ENCODE data around the gene CD53. TPM values are rescaled to one million over a fixed set of nuclear protein-coding genes. Genes with fewer than 3 reads are reported as not detected.

The CD53 gene
- total RNA-seq, 1 experiment from 2014 or later: not detected

DNA sequence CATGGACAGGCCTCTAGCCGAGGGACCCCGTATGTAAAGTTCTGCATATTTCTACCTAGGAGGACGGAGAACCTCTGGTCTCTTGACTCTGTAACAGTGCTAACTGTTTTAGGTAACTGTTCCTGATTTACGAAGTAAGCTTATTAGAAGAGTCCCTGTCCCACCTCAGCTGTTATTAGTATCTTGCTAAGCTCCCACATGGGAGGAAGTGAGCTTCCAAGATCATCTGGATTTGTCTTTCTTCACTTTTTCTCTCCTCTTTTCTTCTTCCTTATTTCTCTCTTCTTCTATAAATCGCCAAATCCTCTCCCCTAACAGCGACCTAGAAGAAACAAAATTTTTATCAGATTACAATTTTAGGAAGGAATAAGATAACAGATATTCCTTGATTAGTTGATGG, 4.4 kb downstream of the CD53 start:
- ChIA-PET CTCF (no interaction called here), POLR2A (ENCODE audit: unreplicated experiment) (no interaction called here)
- BruUV-seq (replicated peaks): no TSS peak
- Histone ChIP-seq H3K27ac (ENCODE audit: low read length) (no peak overlapping the region), H3K4me3 (ENCODE audit: low read length) (no peak overlapping the region), H3K9me3 (ENCODE audit: low read length) (no peaks in the 10 kb centered on the region), H4K20me1 (ENCODE audit: low read length) (no peaks in the 10 kb centered on the region), H3K79me2 (ENCODE audit: low read length) (no peaks in the 10 kb centered on the region), H3K36me3 (ENCODE audit: low read depth, low read length) (no peaks in the 10 kb centered on the region), H3K9me2 (replicated peaks; ENCODE audit: low read length) (no peaks in the 10 kb centered on the region), H3K4me1 (ENCODE audit: insufficient read depth, low read length) (peaks cover 11% of the 10 kb centered on the region), H2AFZ (ENCODE audit: low read length) (no peak overlapping the region), H3K27me3 (ENCODE audit: low read length) (peaks cover 33% of the 10 kb centered on the region), H3K9ac (ENCODE audit: low read length) (no peak overlapping the region), H3F3A (ENCODE audit: low read length, unreplicated experiment) (no peaks in the 10 kb centered on the region), H3K4me2 (ENCODE audit: low read length) (no peak overlapping the region)
- DNase-seq (no peak), ATAC-seq (no peak)
- no peak for TF ChIP-seq EZH2phosphoT487 (IDR thresholded peaks at IDR 0.05; ENCODE audit: borderline replicate concordance, low read length)
- TF ChIP-seq, protein P1, sequence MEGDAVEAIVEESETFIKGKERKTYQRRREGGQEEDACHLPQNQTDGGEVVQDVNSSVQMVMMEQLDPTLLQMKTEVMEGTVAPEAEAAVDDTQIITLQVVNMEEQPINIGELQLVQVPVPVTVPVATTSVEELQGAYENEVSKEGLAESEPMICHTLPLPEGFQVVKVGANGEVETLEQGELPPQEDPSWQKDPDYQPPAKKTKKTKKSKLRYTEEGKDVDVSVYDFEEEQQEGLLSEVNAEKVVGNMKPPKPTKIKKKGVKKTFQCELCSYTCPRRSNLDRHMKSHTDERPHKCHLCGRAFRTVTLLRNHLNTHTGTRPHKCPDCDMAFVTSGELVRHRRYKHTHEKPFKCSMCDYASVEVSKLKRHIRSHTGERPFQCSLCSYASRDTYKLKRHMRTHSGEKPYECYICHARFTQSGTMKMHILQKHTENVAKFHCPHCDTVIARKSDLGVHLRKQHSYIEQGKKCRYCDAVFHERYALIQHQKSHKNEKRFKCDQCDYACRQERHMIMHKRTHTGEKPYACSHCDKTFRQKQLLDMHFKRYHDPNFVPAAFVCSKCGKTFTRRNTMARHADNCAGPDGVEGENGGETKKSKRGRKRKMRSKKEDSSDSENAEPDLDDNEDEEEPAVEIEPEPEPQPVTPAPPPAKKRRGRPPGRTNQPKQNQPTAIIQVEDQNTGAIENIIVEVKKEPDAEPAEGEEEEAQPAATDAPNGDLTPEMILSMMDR (conservative IDR thresholded peaks at IDR 0.05; ENCODE audit: low read depth, low read length): no peak
- TF ChIP-seq EZH2 (IDR thresholded peaks at IDR 0.05; ENCODE audit: low read length, unreplicated experiment): no peak
- intact Hi-C loops (cut with micrococcal nuclease): no loop called here

DNA sequence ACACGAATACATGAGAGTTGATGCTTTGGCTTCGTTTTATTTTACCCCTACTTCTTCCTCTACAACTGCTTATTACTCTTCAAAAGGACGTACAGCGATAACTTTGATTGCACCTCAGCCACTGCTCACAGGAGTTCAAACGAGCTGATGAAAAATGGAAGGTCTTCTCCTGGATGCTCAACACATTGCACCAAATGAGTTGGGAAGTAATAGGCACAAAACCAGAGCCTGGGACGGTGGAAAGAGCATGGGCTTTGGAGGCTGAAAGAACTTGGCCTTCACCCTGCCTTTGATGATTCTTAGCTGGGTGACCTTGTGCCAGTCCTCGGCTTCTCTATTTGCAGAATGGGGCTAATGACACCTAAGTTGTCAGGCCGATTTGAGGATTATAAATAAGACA, 4.8 kb downstream of the CD53 start:
- Histone ChIP-seq H3F3A (ENCODE audit: low read length, unreplicated experiment) (no peaks in the 10 kb centered on the region), H3K9ac (ENCODE audit: low read length) (no peak overlapping the region), H3K36me3 (ENCODE audit: low read depth, low read length) (no peaks in the 10 kb centered on the region), H3K79me2 (ENCODE audit: low read length) (no peaks in the 10 kb centered on the region), H3K4me2 (ENCODE audit: low read length) (no peak overlapping the region), H3K4me3 (ENCODE audit: low read length) (no peak overlapping the region), H3K9me2 (replicated peaks; ENCODE audit: low read length) (no peaks in the 10 kb centered on the region), H3K27ac (ENCODE audit: low read length) (no peak overlapping the region), H3K9me3 (ENCODE audit: low read length) (no peaks in the 10 kb centered on the region), H3K27me3 (ENCODE audit: low read length) (peaks cover 29% of the 10 kb centered on the region), H3K4me1 (ENCODE audit: insufficient read depth, low read length) (peaks cover 11% of the 10 kb centered on the region), H4K20me1 (ENCODE audit: low read length) (no peaks in the 10 kb centered on the region), H2AFZ (ENCODE audit: low read length) (no peak overlapping the region)
- BruUV-seq (replicated peaks): no TSS peak
- TF ChIP-seq EZH2 (IDR thresholded peaks at IDR 0.05; ENCODE audit: low read length, unreplicated experiment) (no peak), EZH2phosphoT487 (IDR thresholded peaks at IDR 0.05; ENCODE audit: borderline replicate concordance, low read length) (no peak)
- TF ChIP-seq, protein P1 (conservative IDR thresholded peaks at IDR 0.05; ENCODE audit: low read depth, low read length): no peak
- intact Hi-C loops (cut with micrococcal nuclease): no loop called here
- DNase-seq (no peak), ATAC-seq (no peak)
- POLR2A ChIA-PET (ENCODE audit: unreplicated experiment): no interaction called here
- CTCF ChIA-PET: no interaction called here

DNA sequence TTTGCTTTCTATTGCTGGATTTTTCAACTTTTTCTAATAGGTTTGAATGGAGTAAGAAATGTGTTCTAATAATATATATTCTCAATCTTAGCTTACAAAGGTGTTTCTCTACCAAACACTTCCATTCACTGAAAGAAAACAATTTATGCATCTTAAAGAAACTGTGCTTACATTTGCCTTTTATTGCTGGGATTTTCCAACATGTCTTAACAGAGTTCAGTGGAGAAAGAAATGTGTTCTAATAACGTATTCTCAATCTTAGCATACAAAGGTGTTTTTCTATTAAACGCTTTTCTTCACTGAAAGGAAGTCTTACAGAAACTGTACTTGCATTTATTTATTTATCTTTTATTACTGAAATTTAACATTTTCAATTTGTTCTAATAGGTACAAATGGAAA, 5.6 kb downstream of the CD53 start:
- Histone ChIP-seq H4K20me1 (ENCODE audit: low read length) (no peaks in the 10 kb centered on the region), H3F3A (ENCODE audit: low read length, unreplicated experiment) (no peaks in the 10 kb centered on the region), H3K4me3 (ENCODE audit: low read length) (no peak overlapping the region), H3K9ac (ENCODE audit: low read length) (no peak overlapping the region), H3K9me2 (replicated peaks; ENCODE audit: low read length) (no peaks in the 10 kb centered on the region), H3K79me2 (ENCODE audit: low read length) (no peaks in the 10 kb centered on the region), H3K4me1 (ENCODE audit: insufficient read depth, low read length) (peaks cover 11% of the 10 kb centered on the region), H3K27me3 (ENCODE audit: low read length) (peaks cover 24% of the 10 kb centered on the region; the same call in 1 of the 2 replicates), H3K27ac (ENCODE audit: low read length) (no peak overlapping the region), H3K9me3 (ENCODE audit: low read length) (no peaks in the 10 kb centered on the region), H3K4me2 (ENCODE audit: low read length) (no peak overlapping the region), H2AFZ (ENCODE audit: low read length) (no peak overlapping the region), H3K36me3 (ENCODE audit: low read depth, low read length) (no peaks in the 10 kb centered on the region)
- BruUV-seq (replicated peaks): no TSS peak
- ATAC-seq (no peak), DNase-seq (no peak)
- ChIA-PET CTCF (no interaction called here), POLR2A (ENCODE audit: unreplicated experiment) (no interaction called here)
- intact Hi-C loops (cut with micrococcal nuclease): no loop called here
- TF ChIP-seq EZH2phosphoT487 (IDR thresholded peaks at IDR 0.05; ENCODE audit: borderline replicate concordance, low read length) (no peak), EZH2 (IDR thresholded peaks at IDR 0.05; ENCODE audit: low read length, unreplicated experiment) (no peak)
- TF ChIP-seq, protein P1 (conservative IDR thresholded peaks at IDR 0.05; ENCODE audit: low read depth, low read length): no peak

Measured in PC-3 (cell line).